HG03196 (cell line): Measurements from ENCODE around the gene HDDC3.
"Not testable (repeated sequence)": the region's sequence is repeated elsewhere in the genome, so short reads cannot be mapped to it uniquely, and the experiment has no call there.

Source experiments
- ATAC-seq: cut with Tn5 transposase; IDR thresholded peaks from one replicate; pipeline ENCODE4 v1.9.1; 2021; ENCODE audit not compliant: unreplicated experiment

HDDC3 gene

GRCh38 chr15:90933301-90933700 is 952 bp upstream of the HDDC3 start:
- no peak for ATAC-seq

DNA sequence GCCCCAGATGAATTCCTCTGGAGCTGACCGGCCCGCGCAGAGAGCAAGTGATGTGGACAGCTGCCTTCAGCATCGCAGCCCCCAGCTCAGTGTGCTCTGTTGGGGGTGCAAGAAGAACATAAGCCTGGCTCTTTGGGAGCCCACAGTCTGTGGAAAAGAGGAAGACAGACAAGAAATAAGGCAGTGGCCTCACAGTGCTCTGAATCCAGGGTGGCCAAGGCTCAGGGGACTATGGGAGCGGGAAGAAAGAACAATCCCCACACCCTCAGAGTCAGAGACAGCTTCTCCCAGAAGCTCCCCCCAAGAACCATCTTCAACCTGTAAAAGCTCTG is 277 bp upstream of the HDDC3 start:
- no peak for ATAC-seq

- ATAC-seq = no peak
These were observed 848 bp downstream of the HDDC3 start for GRCh38 chr15:90931575-90931827.

GRCh38 chr15:90930861-90931574 is 1.3 kb downstream of the HDDC3 start:
- ATAC-seq = no peak

DNA sequence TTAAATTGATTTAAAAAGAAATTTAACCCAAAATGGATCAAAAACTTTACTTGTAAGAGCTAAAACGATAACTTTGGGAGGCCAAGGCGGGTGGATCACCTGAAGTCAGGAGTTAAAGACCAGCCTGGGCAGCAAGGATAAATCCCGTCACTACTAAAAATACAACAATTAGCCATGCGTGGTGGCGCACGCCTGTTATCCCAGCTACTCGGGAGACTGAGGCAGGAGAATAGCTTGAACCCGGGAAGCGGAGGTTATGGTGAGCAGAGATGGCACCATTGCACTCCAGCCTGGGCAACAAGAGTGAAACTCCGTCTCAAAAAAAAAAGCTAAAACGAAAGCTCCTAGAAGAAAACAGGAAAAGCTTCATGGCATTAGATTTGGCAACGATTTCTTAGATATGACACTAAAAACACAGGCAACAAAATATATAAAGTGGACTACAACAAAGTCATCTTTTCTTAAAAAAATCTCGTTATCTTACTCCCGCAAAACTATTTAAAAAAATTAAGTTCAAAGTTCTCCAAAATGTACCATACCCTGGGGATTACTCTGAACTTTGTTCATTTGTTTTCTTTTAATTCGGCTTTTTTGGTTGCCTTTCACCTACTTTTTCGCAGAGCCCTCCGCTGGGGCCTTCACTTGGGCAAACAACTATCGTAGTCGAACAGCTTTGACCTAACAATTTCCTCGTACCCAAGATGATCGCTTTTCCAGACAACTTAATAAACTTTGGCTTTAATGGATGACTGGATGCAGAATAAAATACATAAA is 2.9 kb downstream of the HDDC3 start:
- no peak for ATAC-seq

DNA sequence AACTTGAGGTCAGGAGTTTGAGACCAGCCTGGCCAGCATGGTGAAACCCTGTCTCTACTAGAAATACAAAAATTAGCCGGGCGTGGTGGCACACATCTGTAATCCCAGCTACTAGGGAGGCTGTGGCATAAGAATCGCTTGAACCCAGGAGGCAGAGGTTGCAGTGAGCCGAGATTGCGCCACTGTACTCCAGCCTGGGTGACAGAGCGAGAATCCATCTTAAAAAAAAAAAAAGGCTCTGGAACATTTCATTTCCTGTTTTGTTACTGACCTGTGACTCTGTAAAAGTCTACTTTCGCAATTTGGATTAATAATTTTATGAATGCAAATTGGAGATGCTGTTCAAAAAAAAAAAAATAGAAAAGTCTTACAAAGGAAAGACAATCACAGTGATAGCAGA is 4.2 kb downstream of the HDDC3 start:
- not testable (repeated sequence) for ATAC-seq

- ATAC-seq = not testable (repeated sequence)
These were observed 5.6 kb downstream of the HDDC3 start for GRCh38 chr15:90926766-90927165.

GRCh38 chr15:90924375-90924774 is 8.0 kb downstream of the HDDC3 start:
- ATAC-seq = peak; percentile 69

- ATAC-seq = peak; percentile 53
These were observed 9.5 kb downstream of the HDDC3 start for GRCh38 chr15:90922712-90923322.

DNA sequence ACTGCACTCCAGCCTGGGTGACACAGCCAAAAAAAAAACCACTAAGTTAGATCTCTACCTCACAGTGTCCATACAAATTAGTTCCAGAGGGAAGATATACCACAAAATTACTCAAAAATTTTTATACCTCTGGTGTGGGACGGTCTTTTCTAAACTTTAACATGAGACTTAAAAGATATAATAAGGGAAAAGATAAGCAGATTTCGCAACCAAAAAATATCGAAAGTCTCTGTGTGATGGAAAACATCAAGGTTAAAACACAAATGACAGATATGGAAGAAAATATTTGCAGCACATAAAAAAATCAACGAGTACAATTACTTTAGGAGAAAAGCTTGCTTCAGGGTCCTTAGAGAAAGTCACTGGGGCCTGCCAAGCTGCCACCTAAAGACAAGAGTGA is 10.5 kb downstream of the HDDC3 start:
- no peak for ATAC-seq

DNA sequence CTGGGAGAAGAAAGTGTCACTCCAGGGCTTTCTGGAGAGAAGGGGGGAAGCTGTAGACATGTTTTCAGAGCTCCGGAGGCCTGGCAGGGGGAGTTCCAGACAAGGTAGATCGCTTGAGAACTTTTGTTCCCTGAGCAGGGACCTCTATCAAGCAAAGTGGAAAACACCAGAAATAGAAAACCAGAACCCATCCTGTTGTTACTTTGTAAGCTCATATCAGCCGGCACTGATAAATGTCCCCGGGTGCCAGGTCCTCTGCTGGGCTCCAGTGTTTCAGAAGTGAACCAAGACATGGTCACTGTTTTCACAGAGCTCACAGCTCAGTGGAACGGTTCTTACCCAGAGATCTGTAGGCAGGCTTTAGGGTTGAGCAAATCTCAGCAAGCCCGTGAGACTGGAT is 13.5 kb downstream of the HDDC3 start:
- no peak for ATAC-seq

- no peak for ATAC-seq
These were observed 14.1 kb downstream of the HDDC3 start for GRCh38 chr15:90918034-90918788.

GRCh38 chr15:90917569-90917968 is 14.8 kb downstream of the HDDC3 start:
- no peak for ATAC-seq

DNA sequence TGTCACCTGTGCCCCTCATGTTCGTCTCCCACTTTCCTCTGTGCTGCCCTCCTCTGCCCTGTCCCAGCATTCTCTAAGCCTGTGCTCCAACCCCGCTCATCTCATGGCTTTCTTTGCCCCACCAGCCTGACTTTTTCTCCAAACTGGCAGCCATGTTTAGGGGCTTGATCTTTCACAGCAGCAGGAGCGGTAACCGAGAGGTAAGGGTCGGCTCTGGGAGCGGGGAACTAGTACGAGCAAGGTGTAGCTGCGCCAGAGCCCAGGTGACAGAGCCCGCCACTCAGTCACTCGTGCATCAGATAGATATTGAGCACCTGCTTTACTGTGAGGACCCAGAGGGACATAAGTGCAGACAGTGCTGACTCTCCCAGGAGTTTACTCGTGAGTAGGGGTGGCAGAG is 15.9 kb downstream of the HDDC3 start:
- no peak for ATAC-seq

GRCh38 chr15:90915808-90916440 is 16.4 kb downstream of the HDDC3 start:
- ATAC-seq = no peak

DNA sequence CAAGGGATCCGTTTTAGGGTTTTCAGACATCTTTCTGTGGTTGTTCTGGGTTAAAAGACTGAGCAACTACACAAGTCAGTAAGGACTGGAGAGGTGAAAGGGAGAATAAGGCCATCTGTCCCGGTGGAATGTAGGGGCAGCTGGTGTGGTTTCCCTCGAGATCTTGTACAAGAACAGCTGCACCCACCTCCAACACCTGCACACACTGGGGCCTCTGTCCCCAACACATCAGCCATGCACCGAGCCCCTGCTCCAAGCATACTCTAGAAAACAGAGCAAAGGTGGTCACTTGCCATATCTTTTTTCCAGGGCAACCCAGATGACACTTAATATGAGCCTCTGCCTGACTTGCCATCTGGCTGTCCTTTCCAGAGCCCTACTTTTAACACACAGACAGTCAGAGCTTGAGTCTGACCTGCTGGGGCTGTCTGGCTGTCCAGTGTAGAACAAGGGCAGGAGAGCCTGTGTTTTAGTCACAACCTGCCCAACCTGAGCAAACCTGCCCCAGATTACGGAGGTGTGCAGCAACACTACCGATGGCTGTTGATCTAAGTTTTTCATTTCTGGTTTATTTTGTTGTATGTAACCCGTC is 17.0 kb downstream of the HDDC3 start:
- no peak for ATAC-seq

DNA sequence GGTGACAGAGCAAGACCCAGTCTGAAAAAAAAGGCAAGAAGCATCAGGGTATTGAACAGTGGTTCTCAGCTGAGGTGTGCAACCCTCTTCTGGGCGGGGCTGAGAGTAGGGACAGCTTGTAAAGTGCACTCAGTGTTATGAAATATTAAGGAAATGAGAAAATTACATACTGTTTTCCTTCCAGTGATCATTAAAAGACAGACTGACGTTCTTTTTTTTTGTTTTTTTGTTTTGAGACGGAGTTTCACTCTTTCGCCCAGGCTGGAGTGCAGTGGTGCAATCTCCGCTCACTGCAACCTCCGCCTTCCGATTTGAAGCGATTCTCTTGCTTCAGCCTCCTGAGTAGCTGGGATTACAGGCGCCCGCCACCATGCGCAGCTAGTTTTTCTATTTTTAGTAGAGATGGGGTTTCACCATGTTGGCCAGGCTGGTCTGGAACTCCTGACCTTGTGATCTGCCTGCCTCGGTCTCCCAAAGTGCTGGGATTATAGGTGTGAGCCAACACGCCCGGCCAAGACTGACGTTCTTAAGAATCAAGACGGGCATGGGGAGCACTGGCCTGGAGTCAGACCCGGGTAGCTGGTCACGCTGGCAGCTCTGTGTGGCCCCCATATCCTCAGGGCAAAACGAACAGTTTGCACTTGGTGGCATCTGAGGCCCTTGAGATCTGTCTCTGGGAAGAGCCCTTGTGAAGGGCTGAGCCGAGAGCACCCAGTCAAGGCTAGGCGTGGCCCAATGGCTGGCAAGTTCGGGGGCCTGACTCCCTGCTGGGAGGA is 17.9 kb downstream of the HDDC3 start:
- no peak for ATAC-seq

- ATAC-seq = no peak
These were observed 18.9 kb downstream of the HDDC3 start for GRCh38 chr15:90913398-90913944.

DNA sequence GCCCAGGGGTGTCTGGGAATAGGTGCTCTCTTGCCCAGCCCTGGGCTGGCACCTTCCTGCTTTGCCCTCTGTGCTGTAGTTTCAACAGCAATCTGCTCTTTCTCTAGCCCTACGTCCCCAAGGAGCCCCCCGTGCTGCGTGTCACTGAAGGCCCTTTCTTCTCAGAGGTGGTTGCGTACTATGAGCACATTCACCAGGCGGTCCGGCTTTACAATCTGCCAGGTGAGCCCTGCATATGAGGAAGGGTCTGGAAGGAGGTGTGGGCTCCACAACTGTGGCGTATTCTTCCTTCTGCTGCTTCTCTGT is 19.6 kb downstream of the HDDC3 start:
- ATAC-seq = no peak
